ENCODE data around the gene APOBEC3G.
"Not testable (repeated sequence)": the region's sequence is repeated elsewhere in the genome, so short reads cannot be mapped to it uniquely, and the experiment has no call there.

APOBEC3G gene

DNA sequence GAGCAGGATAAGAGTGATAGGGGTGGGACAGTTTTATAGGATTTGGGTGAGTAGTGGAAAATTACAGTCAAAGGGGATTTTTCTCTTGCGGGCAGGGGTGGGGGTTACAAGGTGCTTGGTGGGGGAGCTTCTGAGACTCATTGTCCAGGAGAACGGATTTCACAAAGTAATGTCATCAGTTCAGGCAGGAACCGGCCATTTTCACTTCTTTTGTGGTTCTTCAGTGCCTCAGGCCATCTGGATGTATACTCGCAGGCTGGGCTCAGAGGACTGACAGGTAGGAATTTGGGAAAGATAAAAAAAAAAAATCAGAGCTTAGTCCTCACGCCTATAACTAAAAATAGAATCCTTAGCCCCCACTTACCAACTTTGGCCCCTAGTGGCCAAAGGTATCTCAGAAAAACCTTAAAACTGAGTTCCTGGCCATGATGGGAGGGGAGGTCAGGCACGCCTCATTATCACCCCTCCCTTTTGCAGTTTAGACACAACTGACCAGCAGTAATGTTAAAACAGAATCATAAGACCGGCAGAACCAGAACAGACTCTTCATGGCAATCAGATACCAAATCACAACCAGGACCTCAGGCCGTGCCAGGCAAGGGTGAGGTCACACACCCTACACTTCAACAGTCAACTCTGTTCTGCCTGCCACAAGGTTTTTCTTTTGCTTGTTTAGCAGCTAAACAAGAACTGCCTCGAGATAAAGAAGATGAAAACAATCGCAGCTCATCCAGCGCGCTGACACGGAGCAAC, 8.9 kb upstream of the APOBEC3G start:
- Histone ChIP-seq H3K27me3 (ENCODE audit: insufficient read depth, low read length, poor library complexity) (no peaks in the 10 kb centered on the region), H3K9ac (ENCODE audit: low read depth, low read length) (no peak overlapping the region), H3K36me3 (ENCODE audit: insufficient read depth, low read length) (no peaks in the 10 kb centered on the region), H3K79me2 (ENCODE audit: insufficient read depth, low read length) (no peaks in the 10 kb centered on the region), H3K4me3 (ENCODE audit: low read depth in 1 of 2, low read length in 2 of 2) (no peak overlapping the region), H3K9me3 (ENCODE audit: insufficient read depth, low read length, severe bottlenecking) (no peaks in the 10 kb centered on the region), H3K4me1 (ENCODE audit: insufficient read depth, low read length) (peaks cover 6% of the 10 kb centered on the region; the same call in 1 of the 2 replicates), H2AFZ (ENCODE audit: low read depth, low read length) (no peak overlapping the region), H4K20me1 (ENCODE audit: insufficient read depth, low read length) (no peaks in the 10 kb centered on the region), H3K4me2 (ENCODE audit: insufficient read depth, low read length) (no peak overlapping the region), H3K27ac (ENCODE audit: low read length) (no peak overlapping the region)
- no peak for DNase-seq
- no peak for ATAC-seq (ENCODE audit: insufficient read depth, low read depth)
- TF ChIP-seq, protein P1, sequence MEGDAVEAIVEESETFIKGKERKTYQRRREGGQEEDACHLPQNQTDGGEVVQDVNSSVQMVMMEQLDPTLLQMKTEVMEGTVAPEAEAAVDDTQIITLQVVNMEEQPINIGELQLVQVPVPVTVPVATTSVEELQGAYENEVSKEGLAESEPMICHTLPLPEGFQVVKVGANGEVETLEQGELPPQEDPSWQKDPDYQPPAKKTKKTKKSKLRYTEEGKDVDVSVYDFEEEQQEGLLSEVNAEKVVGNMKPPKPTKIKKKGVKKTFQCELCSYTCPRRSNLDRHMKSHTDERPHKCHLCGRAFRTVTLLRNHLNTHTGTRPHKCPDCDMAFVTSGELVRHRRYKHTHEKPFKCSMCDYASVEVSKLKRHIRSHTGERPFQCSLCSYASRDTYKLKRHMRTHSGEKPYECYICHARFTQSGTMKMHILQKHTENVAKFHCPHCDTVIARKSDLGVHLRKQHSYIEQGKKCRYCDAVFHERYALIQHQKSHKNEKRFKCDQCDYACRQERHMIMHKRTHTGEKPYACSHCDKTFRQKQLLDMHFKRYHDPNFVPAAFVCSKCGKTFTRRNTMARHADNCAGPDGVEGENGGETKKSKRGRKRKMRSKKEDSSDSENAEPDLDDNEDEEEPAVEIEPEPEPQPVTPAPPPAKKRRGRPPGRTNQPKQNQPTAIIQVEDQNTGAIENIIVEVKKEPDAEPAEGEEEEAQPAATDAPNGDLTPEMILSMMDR (IDR thresholded peaks at IDR 0.05; ENCODE audit: borderline replicate concordance, extremely low read depth, low read length, poor library complexity, severe bottlenecking): no peak

DNA sequence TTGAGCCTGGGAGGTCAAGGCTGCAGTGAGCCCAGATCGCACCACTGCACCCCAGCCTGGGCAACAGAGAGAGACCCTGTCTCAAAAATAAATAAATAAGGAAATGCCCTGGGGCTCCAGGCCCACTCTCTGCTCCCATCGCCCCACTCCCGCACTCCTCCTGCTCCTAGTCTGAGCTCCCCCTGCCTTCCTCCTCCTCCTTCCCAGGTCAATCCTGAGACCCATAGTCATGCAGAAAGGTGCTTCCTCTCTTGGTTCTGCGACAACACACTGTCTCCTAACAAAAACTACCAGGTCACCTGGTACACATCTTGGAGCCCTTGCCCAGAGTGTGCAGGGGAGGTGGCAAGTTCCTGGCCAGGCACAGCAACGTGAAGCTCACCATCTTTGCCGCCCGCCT, 6.9 kb upstream of the APOBEC3G start:
- no peaks in the 10 kb centered on the region for H3K36me3 ChIP-seq (ENCODE audit: insufficient read depth, low read length)
- H3K79me2 ChIP-seq (ENCODE audit: insufficient read depth, low read length): no peaks in the 10 kb centered on the region
- ATAC-seq (ENCODE audit: insufficient read depth, low read depth) (no peak), DNase-seq (no peak)
- no peak overlapping the region for H3K9ac ChIP-seq (ENCODE audit: low read depth, low read length)
- no peak overlapping the region for H2AFZ ChIP-seq (ENCODE audit: low read depth, low read length)
- TF ChIP-seq, protein P1 (IDR thresholded peaks at IDR 0.05; ENCODE audit: borderline replicate concordance, extremely low read depth, low read length, poor library complexity, severe bottlenecking): no peak
- TF ChIP-seq EZH2 (IDR thresholded peaks at IDR 0.05; ENCODE audit: borderline replicate concordance, low read depth, low read length, severe bottlenecking): no peak
- H3K9me3 ChIP-seq (ENCODE audit: insufficient read depth, low read length, severe bottlenecking): no peaks in the 10 kb centered on the region
- no peak overlapping the region for H3K4me2 ChIP-seq (ENCODE audit: insufficient read depth, low read length)
- peaks cover 6% of the 10 kb centered on the region; the same call in 1 of the 2 replicates for H3K4me1 ChIP-seq (ENCODE audit: insufficient read depth, low read length)
- H3K27me3 ChIP-seq (ENCODE audit: insufficient read depth, low read length, poor library complexity): no peaks in the 10 kb centered on the region
- no peak overlapping the region for H3K27ac ChIP-seq (ENCODE audit: low read length)
- no peak overlapping the region for H3K4me3 ChIP-seq (ENCODE audit: low read depth in 1 of 2, low read length in 2 of 2)
- no peaks in the 10 kb centered on the region for H4K20me1 ChIP-seq (ENCODE audit: insufficient read depth, low read length)

DNA sequence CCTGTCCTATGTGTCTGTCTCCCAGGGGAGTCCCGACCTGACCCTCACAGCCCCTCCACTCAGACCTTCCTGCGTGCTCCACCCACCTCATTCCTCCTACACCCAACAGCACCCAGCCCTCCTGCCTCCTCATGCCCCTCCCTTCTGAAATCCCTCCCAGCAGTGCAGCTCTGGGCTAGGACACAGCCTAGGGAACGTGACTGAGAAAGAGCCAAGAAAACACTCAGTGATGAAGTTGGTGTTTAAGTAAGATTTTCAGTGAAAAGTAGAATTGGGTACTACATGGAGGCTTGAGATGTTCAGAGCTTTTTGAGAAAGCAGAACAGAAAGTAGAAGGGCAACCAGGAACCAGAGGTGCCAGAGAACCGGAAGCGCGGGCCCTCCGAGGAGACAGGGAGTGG, 4.5 kb upstream of the APOBEC3G start:
- H3K4me2 ChIP-seq (ENCODE audit: insufficient read depth, low read length); H3K9ac ChIP-seq (ENCODE audit: low read depth, low read length); H3K27me3 ChIP-seq (ENCODE audit: insufficient read depth, low read length, poor library complexity); H3K79me2 ChIP-seq (ENCODE audit: insufficient read depth, low read length); H3K9me3 ChIP-seq (ENCODE audit: insufficient read depth, low read length, severe bottlenecking); H2AFZ ChIP-seq (ENCODE audit: low read depth, low read length); H3K4me1 ChIP-seq (ENCODE audit: insufficient read depth, low read length); H3K4me3 ChIP-seq (ENCODE audit: low read depth in 1 of 2, low read length in 2 of 2); ATAC-seq (ENCODE audit: insufficient read depth, low read depth); H3K27ac ChIP-seq (ENCODE audit: low read length); H3K36me3 ChIP-seq (ENCODE audit: insufficient read depth, low read length); H4K20me1 ChIP-seq (ENCODE audit: insufficient read depth, low read length); DNase-seq: not testable (repeated sequence)

DNA sequence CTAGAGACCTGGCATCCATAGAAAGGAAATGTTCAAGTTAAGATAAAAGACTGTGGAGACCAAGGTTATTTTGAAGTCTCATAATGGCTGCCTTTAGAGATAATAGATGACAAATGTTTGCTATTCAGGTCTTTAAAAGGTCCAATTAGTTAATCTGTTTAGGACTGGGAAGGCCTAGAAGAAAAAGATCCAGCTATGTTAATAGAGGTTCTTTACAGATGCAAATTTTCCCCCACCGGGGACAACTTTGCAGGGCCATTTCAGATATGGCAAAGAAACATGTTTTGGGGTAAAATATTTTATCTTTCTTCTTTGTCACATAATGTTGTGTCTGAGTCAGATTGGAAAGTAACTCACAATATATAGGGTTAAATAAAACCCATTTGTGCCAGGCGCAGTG, 3.1 kb upstream of the APOBEC3G start:
- DNase-seq (no peak), ATAC-seq (ENCODE audit: insufficient read depth, low read depth) (no peak)
- TF ChIP-seq, protein P1 (IDR thresholded peaks at IDR 0.05; ENCODE audit: borderline replicate concordance, extremely low read depth, low read length, poor library complexity, severe bottlenecking): no peak
- no peak for TF ChIP-seq EZH2 (IDR thresholded peaks at IDR 0.05; ENCODE audit: borderline replicate concordance, low read depth, low read length, severe bottlenecking)
- no peaks in the 10 kb centered on the region for H3K79me2 ChIP-seq (ENCODE audit: insufficient read depth, low read length)
- H3K9me3 ChIP-seq (ENCODE audit: insufficient read depth, low read length, severe bottlenecking): no peaks in the 10 kb centered on the region
- no peaks in the 10 kb centered on the region for H4K20me1 ChIP-seq (ENCODE audit: insufficient read depth, low read length)
- H3K27ac ChIP-seq (ENCODE audit: low read length): no peak overlapping the region
- H2AFZ ChIP-seq (ENCODE audit: low read depth, low read length): no peak overlapping the region
- no peak overlapping the region for H3K4me2 ChIP-seq (ENCODE audit: insufficient read depth, low read length)
- H3K27me3 ChIP-seq (ENCODE audit: insufficient read depth, low read length, poor library complexity): no peaks in the 10 kb centered on the region
- H3K9ac ChIP-seq (ENCODE audit: low read depth, low read length): no peak overlapping the region
- H3K36me3 ChIP-seq (ENCODE audit: insufficient read depth, low read length): no peaks in the 10 kb centered on the region
- H3K4me1 ChIP-seq (ENCODE audit: insufficient read depth, low read length): peaks cover 15% of the 10 kb centered on the region
- no peak overlapping the region for H3K4me3 ChIP-seq (ENCODE audit: low read depth in 1 of 2, low read length in 2 of 2)

DNA sequence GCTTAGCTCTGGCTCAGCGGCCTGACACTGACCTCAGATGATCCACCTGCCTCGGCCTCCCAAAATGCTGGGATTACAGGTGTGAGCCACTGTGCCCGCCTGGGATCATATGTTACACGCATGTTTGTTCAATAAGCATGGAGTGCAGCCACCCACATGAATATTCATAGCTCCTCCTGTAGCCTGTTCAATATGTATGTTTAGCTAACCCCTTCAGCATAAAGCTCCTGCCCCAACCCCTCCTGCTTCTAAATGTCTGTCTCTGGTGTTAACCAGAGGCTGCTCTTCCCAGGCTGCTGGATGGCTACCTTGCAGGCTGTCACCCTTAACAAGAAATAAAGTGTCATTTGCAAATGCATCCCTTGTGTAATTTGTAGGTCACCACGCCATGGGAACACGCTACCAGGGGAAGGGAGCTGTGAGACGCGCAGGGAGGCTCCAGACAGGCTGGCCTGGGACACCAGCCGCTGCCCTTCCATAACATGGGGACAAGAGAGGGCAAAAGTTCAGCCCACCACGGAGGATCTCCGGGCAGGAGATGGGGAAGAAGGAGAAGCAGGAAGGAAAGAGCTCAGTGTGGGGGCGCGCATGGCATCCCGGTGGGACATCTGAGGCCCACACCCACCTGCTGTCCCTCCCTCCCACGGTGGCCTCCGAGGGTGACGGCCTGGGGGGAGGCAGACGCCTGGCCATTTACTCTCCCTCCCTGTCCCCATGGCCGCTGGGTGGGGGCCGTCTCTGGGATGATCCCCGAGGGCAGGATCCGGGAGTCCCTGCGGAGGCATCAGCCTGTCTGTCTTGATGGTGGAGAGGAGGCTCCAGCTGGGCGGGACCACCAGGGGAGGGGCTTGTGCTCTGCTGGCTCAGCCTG, 685 bp upstream of the APOBEC3G start:
- Histone ChIP-seq H3K4me2 (ENCODE audit: insufficient read depth, low read length) (peak overlapping the region; percentile 55; the same call in 1 of the 2 replicates), H2AFZ (ENCODE audit: low read depth, low read length) (peak overlapping the region; percentile 60; the same call in 1 of the 2 replicates), H3K4me1 (ENCODE audit: insufficient read depth, low read length) (peaks cover 15% of the 10 kb centered on the region), H3K9ac (ENCODE audit: low read depth, low read length) (peak overlapping the region; percentile 65; the same call in 1 of the 2 replicates), H3K4me3 (ENCODE audit: low read depth in 1 of 2, low read length in 2 of 2) (peak overlapping the region in 1 of 2 experiments; percentile 41; a peak in 1 of 4 replicates)
- H3K27me3 ChIP-seq (ENCODE audit: insufficient read depth, low read length, poor library complexity); H3K9me3 ChIP-seq (ENCODE audit: insufficient read depth, low read length, severe bottlenecking); H4K20me1 ChIP-seq (ENCODE audit: insufficient read depth, low read length); H3K79me2 ChIP-seq (ENCODE audit: insufficient read depth, low read length); H3K27ac ChIP-seq (ENCODE audit: low read length); H3K36me3 ChIP-seq (ENCODE audit: insufficient read depth, low read length); ATAC-seq (ENCODE audit: insufficient read depth, low read depth): not testable (repeated sequence)
- peak; percentile 17 for DNase-seq
